Activated T-cell treated with anti-CD3 and anti-CD28 coated beads for 1 hour (primary cell): Measurements from ENCODE around the gene UBXN10.

Experiments
- DNase-seq: peaks from one replicate; pipeline ENCODE4 v3.0.0-alpha.2; 2020; ENCODE audit warnings: low read depth

UBXN10 gene

GRCh38 chr1:20237646-20238045 is 51.8 kb downstream of the UBXN10 start:
- no peak for DNase-seq

- DNase-seq, result no peak
Observed at GRCh38 chr1:20240012-20240411, 54.1 kb downstream of the UBXN10 start.

- no peak for DNase-seq
Observed at GRCh38 chr1:20242890-20243479, 57.1 kb downstream of the UBXN10 start.
